Measurements from ENCODE around the gene GAS6.

The GAS6 gene

DNA sequence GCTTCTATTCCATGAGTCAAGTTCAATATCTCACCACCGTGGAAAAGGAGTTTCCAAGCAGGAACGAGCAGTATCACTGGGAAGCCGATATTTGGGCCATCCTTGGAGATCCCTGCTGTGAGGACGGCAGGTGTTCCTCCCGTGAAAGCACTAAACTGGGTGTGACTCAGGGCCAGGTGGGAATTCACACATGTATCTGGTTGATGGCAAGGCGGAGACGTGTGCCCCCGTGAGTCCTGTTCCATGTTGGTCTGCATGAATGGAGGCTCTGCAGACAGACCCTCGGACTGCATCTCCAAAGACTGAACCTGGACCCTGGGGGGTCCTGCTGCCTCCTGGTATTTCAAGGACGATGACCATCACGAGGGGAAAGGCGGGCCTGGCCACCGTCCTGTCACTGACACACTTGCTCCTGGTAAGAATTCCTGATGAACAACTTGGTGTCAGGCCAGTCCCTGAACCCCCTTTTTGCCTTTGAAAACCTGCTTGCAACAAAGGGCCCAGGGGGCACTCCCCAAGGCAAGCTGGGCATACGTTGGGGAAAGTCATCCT lies 22.8 kb upstream of the GAS6 start:
- H3K9me3 ChIP-seq (ENCODE audit: low read length), result no peaks in the 10 kb centered on the region
- no peak overlapping the region for H3K4me3 ChIP-seq (ENCODE audit: low read depth in 1 of 2, low read length in 2 of 2)
- H3K36me3 ChIP-seq (ENCODE audit: insufficient read depth, low read length), result no peaks in the 10 kb centered on the region
- no peak overlapping the region for H3K27ac ChIP-seq (ENCODE audit: low read depth, low read length)
- no peak overlapping the region for H3K9ac ChIP-seq (ENCODE audit: low read length)
- H3K4me1 ChIP-seq (ENCODE audit: insufficient read depth, low read length), result peaks cover 18% of the 10 kb centered on the region
- H3K27me3 ChIP-seq (ENCODE audit: control insufficient read depth in 1 of 2, insufficient read depth in 2 of 2, low read length in 2 of 2), result no peaks in the 10 kb centered on the region

GRCh38 chr13:113884821-113885220 lies 20.9 kb upstream of the GAS6 start:
- peaks cover 18% of the 10 kb centered on the region for H3K4me1 ChIP-seq (ENCODE audit: insufficient read depth, low read length)
- no peaks in the 10 kb centered on the region for H3K27me3 ChIP-seq (ENCODE audit: control insufficient read depth in 1 of 2, insufficient read depth in 2 of 2, low read length in 2 of 2)
- H3K36me3 ChIP-seq (ENCODE audit: insufficient read depth, low read length), result no peaks in the 10 kb centered on the region
- no peak overlapping the region for H3K27ac ChIP-seq (ENCODE audit: low read depth, low read length)
- no peak overlapping the region for H3K4me3 ChIP-seq (ENCODE audit: low read depth in 1 of 2, low read length in 2 of 2)
- H3K9ac ChIP-seq (ENCODE audit: low read length), result no peak overlapping the region
- no peaks in the 10 kb centered on the region for H3K9me3 ChIP-seq (ENCODE audit: low read length)

- Histone ChIP-seq H3K9ac (ENCODE audit: low read length) (no peak overlapping the region), H3K27me3 (ENCODE audit: control insufficient read depth in 1 of 2, insufficient read depth in 2 of 2, low read length in 2 of 2) (no peaks in the 10 kb centered on the region), H3K36me3 (ENCODE audit: insufficient read depth, low read length) (no peaks in the 10 kb centered on the region), H3K4me3 (ENCODE audit: low read depth in 1 of 2, low read length in 2 of 2) (no peak overlapping the region), H3K4me1 (ENCODE audit: insufficient read depth, low read length) (peaks cover 23% of the 10 kb centered on the region), H3K9me3 (ENCODE audit: low read length) (no peaks in the 10 kb centered on the region), H3K27ac (ENCODE audit: low read depth, low read length) (no peak overlapping the region)
These were observed 20.3 kb upstream of the GAS6 start for GRCh38 chr13:113883921-113884804.

GRCh38 chr13:113883314-113883811 lies 19.5 kb upstream of the GAS6 start:
- Histone ChIP-seq H3K27me3 (ENCODE audit: control insufficient read depth in 1 of 2, insufficient read depth in 2 of 2, low read length in 2 of 2) (no peaks in the 10 kb centered on the region), H3K9me3 (ENCODE audit: low read length) (no peaks in the 10 kb centered on the region), H3K27ac (ENCODE audit: low read depth, low read length) (no peak overlapping the region), H3K9ac (ENCODE audit: low read length) (no peak overlapping the region), H3K4me3 (ENCODE audit: low read depth in 1 of 2, low read length in 2 of 2) (no peak overlapping the region), H3K4me1 (ENCODE audit: insufficient read depth, low read length) (peaks cover 20% of the 10 kb centered on the region), H3K36me3 (ENCODE audit: insufficient read depth, low read length) (no peaks in the 10 kb centered on the region)

GRCh38 chr13:113882716-113883115 lies 18.8 kb upstream of the GAS6 start:
- Histone ChIP-seq H3K36me3 (ENCODE audit: insufficient read depth, low read length) (no peaks in the 10 kb centered on the region), H3K4me3 (ENCODE audit: low read depth in 1 of 2, low read length in 2 of 2) (no peak overlapping the region), H3K9me3 (ENCODE audit: low read length) (no peaks in the 10 kb centered on the region), H3K9ac (ENCODE audit: low read length) (no peak overlapping the region), H3K27ac (ENCODE audit: low read depth, low read length) (no peak overlapping the region), H3K4me1 (ENCODE audit: insufficient read depth, low read length) (peaks cover 14% of the 10 kb centered on the region), H3K27me3 (ENCODE audit: control insufficient read depth in 1 of 2, insufficient read depth in 2 of 2, low read length in 2 of 2) (no peaks in the 10 kb centered on the region)

DNA sequence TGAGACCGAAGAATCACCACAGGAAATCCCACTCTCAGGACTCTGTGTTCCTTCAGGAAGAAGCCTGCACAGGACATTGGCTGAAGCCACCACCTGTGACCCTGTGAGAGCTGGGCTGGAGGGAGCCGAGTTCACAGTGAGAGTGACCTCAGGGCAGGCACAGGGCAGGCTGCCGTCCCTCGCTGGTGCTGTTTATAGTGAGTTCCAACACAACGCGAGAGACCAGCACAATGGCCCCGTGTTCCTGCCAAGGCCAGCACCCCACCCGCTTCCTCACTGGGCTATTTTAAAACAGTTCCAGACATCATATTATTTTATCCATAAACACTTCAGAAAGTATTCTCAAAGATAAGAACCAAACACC lies 18.4 kb upstream of the GAS6 start:
- no peak overlapping the region for H3K9ac ChIP-seq (ENCODE audit: low read length)
- no peak overlapping the region for H3K4me3 ChIP-seq (ENCODE audit: low read depth in 1 of 2, low read length in 2 of 2)
- peaks cover 10% of the 10 kb centered on the region for H3K4me1 ChIP-seq (ENCODE audit: insufficient read depth, low read length)
- no peaks in the 10 kb centered on the region for H3K36me3 ChIP-seq (ENCODE audit: insufficient read depth, low read length)
- no peaks in the 10 kb centered on the region for H3K9me3 ChIP-seq (ENCODE audit: low read length)
- no peaks in the 10 kb centered on the region for H3K27me3 ChIP-seq (ENCODE audit: control insufficient read depth in 1 of 2, insufficient read depth in 2 of 2, low read length in 2 of 2)
- no peak overlapping the region for H3K27ac ChIP-seq (ENCODE audit: low read depth, low read length)

GRCh38 chr13:113881614-113882266 lies 17.9 kb upstream of the GAS6 start:
- H3K9me3 ChIP-seq (ENCODE audit: low read length), result no peaks in the 10 kb centered on the region
- H3K27me3 ChIP-seq (ENCODE audit: control insufficient read depth in 1 of 2, insufficient read depth in 2 of 2, low read length in 2 of 2), result no peaks in the 10 kb centered on the region
- no peaks in the 10 kb centered on the region for H3K36me3 ChIP-seq (ENCODE audit: insufficient read depth, low read length)
- no peak overlapping the region for H3K27ac ChIP-seq (ENCODE audit: low read depth, low read length)
- H3K4me3 ChIP-seq (ENCODE audit: low read depth in 1 of 2, low read length in 2 of 2), result no peak overlapping the region
- H3K4me1 ChIP-seq (ENCODE audit: insufficient read depth, low read length), result peaks cover 10% of the 10 kb centered on the region
- H3K9ac ChIP-seq (ENCODE audit: low read length), result no peak overlapping the region

- H3K36me3 ChIP-seq (ENCODE audit: insufficient read depth, low read length), result no peaks in the 10 kb centered on the region
- no peak overlapping the region for H3K4me3 ChIP-seq (ENCODE audit: low read depth in 1 of 2, low read length in 2 of 2)
- no peak overlapping the region for H3K27ac ChIP-seq (ENCODE audit: low read depth, low read length)
- no peaks in the 10 kb centered on the region for H3K9me3 ChIP-seq (ENCODE audit: low read length)
- peaks cover 10% of the 10 kb centered on the region for H3K4me1 ChIP-seq (ENCODE audit: insufficient read depth, low read length)
- no peak overlapping the region for H3K9ac ChIP-seq (ENCODE audit: low read length)
- no peaks in the 10 kb centered on the region for H3K27me3 ChIP-seq (ENCODE audit: control insufficient read depth in 1 of 2, insufficient read depth in 2 of 2, low read length in 2 of 2)
These were observed 17.1 kb upstream of the GAS6 start for GRCh38 chr13:113880651-113881611.

GRCh38 chr13:113879494-113880360 lies 15.9 kb upstream of the GAS6 start:
- Histone ChIP-seq H3K4me3 (ENCODE audit: low read depth in 1 of 2, low read length in 2 of 2) (no peak overlapping the region), H3K36me3 (ENCODE audit: insufficient read depth, low read length) (no peaks in the 10 kb centered on the region), H3K27me3 (ENCODE audit: control insufficient read depth in 1 of 2, insufficient read depth in 2 of 2, low read length in 2 of 2) (peaks cover 0 to 8% of the 10 kb centered on the region in 2 donors), H3K27ac (ENCODE audit: low read depth, low read length) (no peak overlapping the region), H3K4me1 (ENCODE audit: insufficient read depth, low read length) (peaks cover 10% of the 10 kb centered on the region), H3K9me3 (ENCODE audit: low read length) (no peaks in the 10 kb centered on the region), H3K9ac (ENCODE audit: low read length) (no peak overlapping the region)

DNA sequence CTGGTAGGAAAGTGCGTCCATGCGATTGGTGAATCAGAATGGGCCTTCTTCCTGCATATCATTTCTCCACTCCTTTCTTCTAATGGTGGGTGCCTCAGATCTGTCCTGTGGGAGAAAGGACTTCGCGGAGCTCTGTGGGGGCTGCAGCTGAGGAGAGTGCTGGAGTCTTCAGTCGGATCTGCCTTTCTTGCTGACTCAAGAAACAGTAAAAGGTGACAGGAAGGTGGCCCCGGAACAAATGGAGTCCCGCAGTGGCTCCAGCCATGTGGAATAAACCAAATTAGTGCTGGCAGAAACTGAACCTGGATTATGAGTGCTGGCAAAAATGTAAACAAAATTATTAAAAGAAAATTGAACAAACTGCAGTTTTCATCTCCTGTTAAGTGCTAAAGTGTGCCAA lies 15.1 kb upstream of the GAS6 start:
- Histone ChIP-seq H3K4me1 (ENCODE audit: insufficient read depth, low read length) (peaks cover 10% of the 10 kb centered on the region), H3K9ac (ENCODE audit: low read length) (no peak overlapping the region), H3K27me3 (ENCODE audit: control insufficient read depth in 1 of 2, insufficient read depth in 2 of 2, low read length in 2 of 2) (peaks cover 0 to 15% of the 10 kb centered on the region in 2 donors), H3K4me3 (ENCODE audit: low read depth in 1 of 2, low read length in 2 of 2) (no peak overlapping the region), H3K36me3 (ENCODE audit: insufficient read depth, low read length) (no peaks in the 10 kb centered on the region), H3K27ac (ENCODE audit: low read depth, low read length) (no peak overlapping the region), H3K9me3 (ENCODE audit: low read length) (no peaks in the 10 kb centered on the region)
